ENCODE results near the gene LTBP1.

Gene LTBP1

GRCh38 chr2:33030326-33030725 is 83.6 kb downstream of the LTBP1 start:
- Histone ChIP-seq H3K4me2 (ENCODE audit: low read length) (no peak overlapping the region), H3K36me3 (ENCODE audit: control insufficient read depth, low read length) (peaks cover 47% of the 10 kb centered on the region), H3K27ac (ENCODE audit: low read depth, low read length) (no peak overlapping the region), H3F3A (ENCODE audit: control insufficient read depth, insufficient read depth) (no peaks in the 10 kb centered on the region), H4K20me1 (ENCODE audit: control insufficient read depth, insufficient read depth, low read depth, low read length) (no peaks in the 10 kb centered on the region), H3K4me3 (ENCODE audit: low read length) (no peak overlapping the region), H3K9me2 (replicated peaks; ENCODE audit: control insufficient read depth, low read length) (no peaks in the 10 kb centered on the region), H3K9me3 (ENCODE audit: control insufficient read depth, insufficient read depth, low read length) (no peaks in the 10 kb centered on the region), H3K79me2 (ENCODE audit: control insufficient read depth, low read length) (peaks cover 16% of the 10 kb centered on the region), H3K4me1 (ENCODE audit: control insufficient read depth, low read length) (peaks cover 21% of the 10 kb centered on the region), H3K27me3 (ENCODE audit: control insufficient read depth, low read length) (no peaks in the 10 kb centered on the region)
- no peak for TF ChIP-seq CTCF (IDR thresholded peaks at IDR 0.05; ENCODE audit: low read depth, low read length, poor library complexity, severe bottlenecking)
- no peak for TF ChIP-seq EZH2phosphoT487 (IDR thresholded peaks at IDR 0.05; ENCODE audit: borderline replicate concordance, low read length)

- Histone ChIP-seq H3K9me3 (ENCODE audit: control insufficient read depth, insufficient read depth, low read length) (no peaks in the 10 kb centered on the region), H3K4me1 (ENCODE audit: control insufficient read depth, low read length) (peaks cover 21% of the 10 kb centered on the region), H3K4me3 (ENCODE audit: low read length) (no peak overlapping the region), H3K36me3 (ENCODE audit: control insufficient read depth, low read length) (peaks cover 30% of the 10 kb centered on the region), H3K9me2 (replicated peaks; ENCODE audit: control insufficient read depth, low read length) (no peaks in the 10 kb centered on the region), H3K4me2 (ENCODE audit: low read length) (no peak overlapping the region), H3K27me3 (ENCODE audit: control insufficient read depth, low read length) (no peaks in the 10 kb centered on the region), H3K79me2 (ENCODE audit: control insufficient read depth, low read length) (peaks cover 27% of the 10 kb centered on the region), H4K20me1 (ENCODE audit: control insufficient read depth, insufficient read depth, low read depth, low read length) (no peaks in the 10 kb centered on the region), H3K27ac (ENCODE audit: low read depth, low read length) (no peak overlapping the region), H3F3A (ENCODE audit: control insufficient read depth, insufficient read depth) (no peaks in the 10 kb centered on the region)
- no peak for TF ChIP-seq CTCF (IDR thresholded peaks at IDR 0.05; ENCODE audit: low read depth, low read length, poor library complexity, severe bottlenecking)
Observed at GRCh38 chr2:33032245-33032644, 85.5 kb downstream of the LTBP1 start.

GRCh38 chr2:33033606-33034081 is 86.9 kb downstream of the LTBP1 start:
- Histone ChIP-seq H4K20me1 (ENCODE audit: control insufficient read depth, insufficient read depth, low read depth, low read length) (no peaks in the 10 kb centered on the region), H3F3A (ENCODE audit: control insufficient read depth, insufficient read depth) (no peaks in the 10 kb centered on the region), H3K36me3 (ENCODE audit: control insufficient read depth, low read length) (peaks cover 18% of the 10 kb centered on the region), H3K4me2 (ENCODE audit: low read length) (no peak overlapping the region), H3K79me2 (ENCODE audit: control insufficient read depth, low read length) (peaks cover 38% of the 10 kb centered on the region), H3K27ac (ENCODE audit: low read depth, low read length) (no peak overlapping the region), H3K27me3 (ENCODE audit: control insufficient read depth, low read length) (no peaks in the 10 kb centered on the region), H3K4me3 (ENCODE audit: low read length) (no peak overlapping the region), H3K4me1 (ENCODE audit: control insufficient read depth, low read length) (peaks cover 21% of the 10 kb centered on the region), H3K9me2 (replicated peaks; ENCODE audit: control insufficient read depth, low read length) (no peaks in the 10 kb centered on the region), H3K9me3 (ENCODE audit: control insufficient read depth, insufficient read depth, low read length) (no peaks in the 10 kb centered on the region)
- TF ChIP-seq CTCF (IDR thresholded peaks at IDR 0.05; ENCODE audit: low read depth, low read length, poor library complexity, severe bottlenecking) (peak; percentile 58), EZH2phosphoT487 (IDR thresholded peaks at IDR 0.05; ENCODE audit: borderline replicate concordance, low read length) (no peak)

- H3K27ac ChIP-seq (ENCODE audit: low read depth, low read length) = no peak overlapping the region
- H3F3A ChIP-seq (ENCODE audit: control insufficient read depth, insufficient read depth) = no peaks in the 10 kb centered on the region
- TF ChIP-seq CTCF (IDR thresholded peaks at IDR 0.05; ENCODE audit: low read depth, low read length, poor library complexity, severe bottlenecking) (no peak), EZH2phosphoT487 (IDR thresholded peaks at IDR 0.05; ENCODE audit: borderline replicate concordance, low read length) (no peak)
- H3K9me2 ChIP-seq (replicated peaks; ENCODE audit: control insufficient read depth, low read length) = no peaks in the 10 kb centered on the region
- H4K20me1 ChIP-seq (ENCODE audit: control insufficient read depth, insufficient read depth, low read depth, low read length) = no peaks in the 10 kb centered on the region
- peaks cover 47% of the 10 kb centered on the region for H3K79me2 ChIP-seq (ENCODE audit: control insufficient read depth, low read length)
- no peaks in the 10 kb centered on the region for H3K9me3 ChIP-seq (ENCODE audit: control insufficient read depth, insufficient read depth, low read length)
- H3K4me3 ChIP-seq (ENCODE audit: low read length) = no peak overlapping the region
- no peaks in the 10 kb centered on the region for H3K27me3 ChIP-seq (ENCODE audit: control insufficient read depth, low read length)
- H3K4me2 ChIP-seq (ENCODE audit: low read length) = no peak overlapping the region
- H3K4me1 ChIP-seq (ENCODE audit: control insufficient read depth, low read length) = peaks cover 21% of the 10 kb centered on the region
- peaks cover 19% of the 10 kb centered on the region for H3K36me3 ChIP-seq (ENCODE audit: control insufficient read depth, low read length)
Observed at GRCh38 chr2:33034784-33035183, 88.0 kb downstream of the LTBP1 start.

Measured in DOHH2 (cell line).